T-helper 2 cell treated with Interferon-gamma antibody and Interleukin-4, amounts not matched to agents 5 μg/mL and 100 μg/mL, for 36 hours (primary cell): Measurements from ENCODE around the gene ACKR4.
A peak's percentile ranks its signal among the peaks of the same experiment; 100 is the strongest.
"Not testable (repeated sequence)": the region's sequence is repeated elsewhere in the genome, so short reads cannot be mapped to it uniquely, and the experiment has no call there.

ENCODE experiments used
- DNase-seq: peaks from one replicate; pipeline ENCODE4 v3.0.0; 2021; ENCODE audit warnings: low spot score
- H3K27ac Mint-ChIP-seq: one replicate; pipeline ENCODE4 v1.8.0; 2021; ENCODE audit warnings: mild to moderate bottlenecking, mixed read lengths
- H3K27me3 Mint-ChIP-seq: one replicate; pipeline ENCODE4 v1.8.0; 2021; ENCODE audit warnings: low read depth, mixed read lengths
- H3K36me3 Mint-ChIP-seq: one replicate; pipeline ENCODE4 v1.8.0; 2021; ENCODE audit warnings: low read depth, mixed read lengths
- H3K4me1 Mint-ChIP-seq: one replicate; pipeline ENCODE4 v1.8.0; 2021; ENCODE audit warnings: low read depth, mixed read lengths
- H3K4me3 Mint-ChIP-seq: one replicate; pipeline ENCODE4 v1.8.0; 2022; ENCODE audit warnings: mild to moderate bottlenecking, moderate library complexity, mixed read lengths
- H3K9me3 Mint-ChIP-seq: one replicate; pipeline ENCODE4 v1.8.0; 2021; ENCODE audit warnings: mixed read lengths

ACKR4 gene

GRCh38 chr3:132596816-132597433, at the start of gene ACKR4:
Gene ACKR4 (plus strand): TSS chr3:132597270. CDS start chr3:132600398, 3,128 bp downstream.
- Mint-ChIP-seq H3K9me3 (no peaks in the 10 kb centered on the region), H3K4me3 (no peak within 1 kb of the TSS), H3K36me3 (peaks cover 10% of the 10 kb centered on the region), H3K27ac (no peak within 1 kb of the TSS), H3K27me3 (no peaks in the 10 kb centered on the region), H3K4me1 (peaks cover 3% of the 10 kb centered on the region)
- DNase-seq = no peak

DNA sequence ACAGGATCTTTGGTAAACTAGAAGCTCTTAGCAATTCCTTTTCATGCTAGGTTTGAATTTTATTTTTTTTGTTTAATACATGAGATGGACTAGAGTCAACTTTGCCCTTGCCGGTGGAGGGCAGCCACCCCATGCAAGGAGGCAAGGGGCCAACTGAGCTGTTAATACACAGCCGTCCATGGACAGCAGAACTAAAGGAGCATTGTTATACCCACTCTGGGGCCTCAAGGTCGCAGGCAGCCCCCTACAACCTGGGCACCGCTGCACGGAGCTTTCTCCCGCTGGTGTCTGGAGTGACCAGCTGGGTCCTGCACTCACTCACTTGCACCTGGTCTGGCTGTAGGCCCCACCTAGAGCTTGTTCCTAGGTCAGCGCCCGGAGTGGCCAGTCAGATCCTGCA, 47.9 kb upstream of the ACKR4 start:
- Mint-ChIP-seq H3K4me3 (no peak overlapping the region), H3K36me3 (peaks cover 4% of the 10 kb centered on the region), H3K27ac (no peak overlapping the region), H3K9me3 (no peaks in the 10 kb centered on the region), H3K4me1 (peaks cover 21% of the 10 kb centered on the region), H3K27me3 (no peaks in the 10 kb centered on the region)
- no peak for DNase-seq

GRCh38 chr3:132549890-132550578, 47.0 kb upstream of the ACKR4 start:
- DNase-seq = peak; percentile 57
- peaks cover 21% of the 10 kb centered on the region for H3K4me1 Mint-ChIP-seq
- H3K9me3 Mint-ChIP-seq = no peaks in the 10 kb centered on the region
- no peaks in the 10 kb centered on the region for H3K27me3 Mint-ChIP-seq
- peak overlapping the region; percentile 76 for H3K27ac Mint-ChIP-seq
- peak overlapping the region; percentile 46 for H3K4me3 Mint-ChIP-seq
- H3K36me3 Mint-ChIP-seq = peaks cover 4% of the 10 kb centered on the region

DNA sequence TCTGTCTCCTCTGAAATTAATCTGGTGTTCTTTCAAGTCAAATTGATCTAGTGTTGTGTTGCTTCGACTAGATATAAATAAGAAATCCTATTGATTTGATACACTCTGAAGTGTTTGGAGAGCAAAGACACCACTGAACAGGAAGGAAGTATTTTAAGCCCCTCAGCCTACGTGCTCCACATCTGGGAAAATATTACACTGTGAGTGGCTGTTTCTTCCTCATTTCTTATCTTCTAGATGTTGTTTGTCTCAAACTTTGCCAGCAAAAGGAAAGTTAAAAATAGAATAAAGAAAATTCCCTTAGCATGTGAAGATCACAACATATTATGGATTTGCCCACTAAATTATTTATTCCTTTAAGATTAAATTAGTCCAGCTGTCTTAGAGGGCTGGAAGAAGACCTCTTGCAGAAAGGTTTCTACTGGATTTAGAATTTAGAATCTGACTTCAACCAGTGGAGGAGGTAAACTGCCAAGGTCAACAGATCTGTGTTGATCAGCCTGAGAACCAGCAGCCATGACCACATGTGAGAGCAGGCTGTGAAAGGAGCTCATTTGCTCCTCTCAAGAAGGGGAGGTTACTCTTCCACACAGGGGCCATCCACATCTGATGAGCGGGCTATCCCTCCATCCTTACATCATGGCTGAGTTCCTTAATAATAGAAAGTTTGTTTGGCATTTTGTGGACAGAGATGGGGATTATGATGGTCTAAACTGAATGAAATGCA, 46.3 kb upstream of the ACKR4 start:
- Mint-ChIP-seq H3K4me1 (peaks cover 19% of the 10 kb centered on the region), H3K4me3 (peak overlapping the region; percentile 37), H3K36me3 (peaks cover 4% of the 10 kb centered on the region), H3K27me3 (no peaks in the 10 kb centered on the region), H3K27ac (peak overlapping the region; percentile 76), H3K9me3 (no peaks in the 10 kb centered on the region)
- no peak for DNase-seq

DNA sequence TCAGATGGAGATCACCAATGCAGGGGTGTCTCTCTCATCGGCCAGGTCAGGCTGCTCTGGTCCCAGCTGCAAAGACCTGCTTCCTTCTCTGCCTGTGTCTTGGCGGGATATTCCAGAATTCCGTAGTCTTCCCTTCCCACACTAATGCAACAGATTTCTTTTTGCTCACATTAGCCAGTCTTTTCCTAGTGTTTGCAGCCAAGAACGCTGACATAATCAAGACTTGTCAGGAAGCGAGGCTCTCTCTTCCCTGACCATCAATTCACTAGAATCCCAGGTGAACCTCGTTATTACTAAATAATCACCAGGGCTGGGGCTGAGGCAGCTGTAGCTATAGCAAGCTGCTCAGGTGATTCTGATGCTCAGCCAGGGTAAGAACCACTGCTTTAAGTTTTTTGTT, 43.2 kb upstream of the ACKR4 start:
- Mint-ChIP-seq H3K36me3 (peaks cover 1% of the 10 kb centered on the region), H3K9me3 (no peaks in the 10 kb centered on the region), H3K27ac (no peak overlapping the region), H3K27me3 (no peaks in the 10 kb centered on the region), H3K4me1 (peaks cover 19% of the 10 kb centered on the region), H3K4me3 (no peak overlapping the region)
- no peak for DNase-seq

- DNase-seq = no peak
- H3K27me3 Mint-ChIP-seq = no peaks in the 10 kb centered on the region
- no peaks in the 10 kb centered on the region for H3K36me3 Mint-ChIP-seq
- no peak overlapping the region for H3K27ac Mint-ChIP-seq
- peaks cover 16% of the 10 kb centered on the region for H3K4me1 Mint-ChIP-seq
- no peak overlapping the region for H3K4me3 Mint-ChIP-seq
- H3K9me3 Mint-ChIP-seq = no peaks in the 10 kb centered on the region
Observed at GRCh38 chr3:132554437-132554836, 42.6 kb upstream of the ACKR4 start.

DNA sequence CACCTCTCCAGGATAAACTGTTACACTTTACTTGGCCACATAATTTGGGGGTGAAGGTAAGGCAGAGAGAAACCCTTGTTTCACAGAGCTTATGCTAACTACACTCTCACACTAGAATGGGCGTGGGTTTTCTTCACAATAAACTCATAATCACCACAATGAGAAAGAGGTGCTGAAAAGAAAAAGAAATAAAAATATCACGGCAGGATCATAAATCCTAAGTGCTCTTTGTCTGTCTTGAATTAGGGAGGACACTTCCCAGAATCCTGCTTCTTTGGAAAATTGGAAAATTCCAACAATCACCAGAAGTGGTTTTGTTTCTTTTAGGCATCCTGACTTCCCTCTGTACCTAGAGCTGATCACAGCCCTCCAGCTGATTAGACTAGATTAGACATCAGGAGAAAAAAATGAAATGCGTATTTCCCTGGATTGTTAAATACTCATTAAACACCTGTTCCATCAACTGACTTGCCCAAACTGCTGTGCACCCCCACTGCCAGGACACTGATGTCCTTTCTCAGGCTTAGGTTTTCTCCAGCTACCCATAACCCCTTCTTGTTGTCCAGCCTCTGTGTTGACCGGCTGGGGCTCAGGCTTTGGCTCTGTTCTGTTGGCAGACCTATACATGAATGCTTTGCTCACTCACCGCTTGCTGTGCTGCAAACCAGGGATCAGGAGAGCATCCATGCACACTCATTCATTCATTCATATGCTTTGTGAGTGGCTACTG, 41.6 kb upstream of the ACKR4 start:
- Mint-ChIP-seq H3K27ac (no peak overlapping the region), H3K4me3 (no peak overlapping the region), H3K27me3 (no peaks in the 10 kb centered on the region), H3K36me3 (no peaks in the 10 kb centered on the region), H3K9me3 (no peaks in the 10 kb centered on the region), H3K4me1 (peaks cover 6% of the 10 kb centered on the region)
- DNase-seq = no peak

DNA sequence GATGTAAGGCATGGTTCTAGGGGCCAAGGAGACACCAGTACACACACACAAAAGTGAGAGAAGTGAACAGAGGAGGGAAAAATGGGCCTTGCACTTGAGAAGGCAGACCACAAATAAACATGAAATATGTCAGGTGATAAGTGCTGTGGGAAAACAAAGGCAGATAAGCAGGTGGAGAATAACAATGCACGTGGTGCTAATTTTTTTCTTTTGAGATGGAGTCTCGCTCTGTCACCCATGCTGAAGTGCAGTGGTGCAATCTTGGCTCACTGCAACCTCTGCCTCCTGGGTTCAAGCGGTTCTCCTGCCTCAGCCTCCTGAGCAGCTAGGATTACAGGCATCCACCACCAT, 41.1 kb upstream of the ACKR4 start:
- not testable (repeated sequence) for H3K9me3 Mint-ChIP-seq, H3K4me1 Mint-ChIP-seq, DNase-seq, H3K36me3 Mint-ChIP-seq, H3K27me3 Mint-ChIP-seq, H3K27ac Mint-ChIP-seq, H3K4me3 Mint-ChIP-seq

DNA sequence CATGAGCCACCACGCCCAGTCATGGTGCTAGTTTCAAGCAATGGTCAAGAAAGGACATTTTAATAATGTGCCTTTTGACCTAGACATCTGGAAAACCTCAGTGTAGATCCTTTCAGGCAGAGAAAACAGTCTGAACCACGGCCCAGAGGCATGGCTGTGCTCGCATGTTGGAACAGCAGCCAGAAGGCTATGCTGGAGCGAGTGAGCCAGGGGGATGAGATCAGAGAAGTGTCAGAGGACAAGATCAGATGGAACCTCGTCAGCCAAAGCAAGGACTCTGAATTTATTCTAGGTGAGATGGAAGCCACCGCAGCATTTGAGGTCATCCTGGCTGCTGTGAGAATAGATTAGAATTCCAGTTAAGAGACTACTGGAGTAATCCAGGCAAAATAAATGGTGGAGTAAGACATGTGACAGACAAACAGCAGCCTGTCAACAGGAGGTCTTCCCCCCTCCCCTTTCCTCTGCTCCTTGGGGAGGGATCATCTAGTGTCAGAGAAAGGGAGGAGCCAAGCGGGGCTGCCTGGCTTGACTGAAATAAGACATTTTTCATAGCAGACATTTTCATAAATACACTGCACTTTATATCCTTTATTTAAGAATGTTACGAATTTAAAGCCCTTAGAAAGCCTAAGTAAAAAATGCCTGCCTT, 40.4 kb upstream of the ACKR4 start:
- Mint-ChIP-seq H3K27me3 (no peaks in the 10 kb centered on the region), H3K36me3 (peaks cover under 1% of the 10 kb centered on the region), H3K27ac (no peak overlapping the region), H3K4me3 (no peak overlapping the region), H3K4me1 (no peaks in the 10 kb centered on the region), H3K9me3 (no peaks in the 10 kb centered on the region)
- no peak for DNase-seq

- H3K4me3 Mint-ChIP-seq = no peak overlapping the region
- no peaks in the 10 kb centered on the region for H3K9me3 Mint-ChIP-seq
- no peaks in the 10 kb centered on the region for H3K27me3 Mint-ChIP-seq
- H3K27ac Mint-ChIP-seq = no peak overlapping the region
- H3K4me1 Mint-ChIP-seq = no peaks in the 10 kb centered on the region
- no peak for DNase-seq
- H3K36me3 Mint-ChIP-seq = peaks cover 3% of the 10 kb centered on the region
Observed at GRCh38 chr3:132561003-132561402, 36.1 kb upstream of the ACKR4 start.

GRCh38 chr3:132563420-132564069, 33.5 kb upstream of the ACKR4 start:
- Mint-ChIP-seq H3K9me3 (no peaks in the 10 kb centered on the region), H3K4me1 (no peaks in the 10 kb centered on the region), H3K27ac (no peak overlapping the region), H3K36me3 (peaks cover 3% of the 10 kb centered on the region), H3K4me3 (no peak overlapping the region), H3K27me3 (no peaks in the 10 kb centered on the region)
- DNase-seq = no peak

- Mint-ChIP-seq H3K36me3 (peaks cover 3% of the 10 kb centered on the region), H3K4me3 (no peak overlapping the region)
Observed at GRCh38 chr3:132564070-132564465, 33.0 kb upstream of the ACKR4 start.

DNA sequence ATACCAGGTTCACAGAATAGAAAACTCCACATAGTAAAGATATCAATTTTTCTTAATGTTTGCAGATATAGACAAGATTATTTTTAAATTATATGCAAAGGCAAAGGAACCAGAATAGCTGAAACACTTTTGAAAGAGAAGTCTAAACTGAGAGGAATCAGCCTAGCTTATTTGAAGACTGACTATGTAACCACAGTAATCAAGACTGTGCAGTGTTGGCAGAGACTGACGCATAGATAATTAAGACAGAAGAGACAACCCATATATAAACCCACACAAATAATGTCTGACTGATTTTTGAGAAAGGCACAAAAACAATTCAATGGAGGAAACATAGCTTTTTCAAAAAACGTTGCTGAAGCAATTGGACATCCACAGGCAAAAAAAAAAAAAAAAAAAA, 28.6 kb upstream of the ACKR4 start:
- no peak overlapping the region for H3K27ac Mint-ChIP-seq
- no peaks in the 10 kb centered on the region for H3K27me3 Mint-ChIP-seq
- H3K9me3 Mint-ChIP-seq = peaks cover 5% of the 10 kb centered on the region
- peaks cover 4% of the 10 kb centered on the region for H3K36me3 Mint-ChIP-seq
- H3K4me3 Mint-ChIP-seq = no peak overlapping the region
- no peak for DNase-seq
- H3K4me1 Mint-ChIP-seq = peaks cover 8% of the 10 kb centered on the region

More at GRCh38 chr3:132564070-132564465, 33.0 kb upstream of the ACKR4 start:
- no peaks in the 10 kb centered on the region for H3K27me3 Mint-ChIP-seq
- peaks cover 4% of the 10 kb centered on the region for H3K4me1 Mint-ChIP-seq
- no peak for DNase-seq
- H3K27ac Mint-ChIP-seq = no peak overlapping the region
- H3K9me3 Mint-ChIP-seq = no peaks in the 10 kb centered on the region
